NT2/D1 (cell line): ENCODE measurements around the gene NLE1.

Source experiments
- DNase-seq: peaks from one replicate; pipeline ENCODE4 v3.0.0-alpha.2; 2011; ENCODE audit warnings: low read depth, low spot score
- H3K27me3 ChIP-seq: 2 replicates; pipeline ENCODE4 v1.6.0; 2011; ENCODE audit warnings: mild to moderate bottlenecking; ENCODE audit not compliant: insufficient read length, insufficient read depth
- H3K36me3 ChIP-seq: 2 replicates; pipeline ENCODE4 v1.6.1; 2011; ENCODE audit warnings: mild to moderate bottlenecking, low read length, mixed read lengths; ENCODE audit not compliant: insufficient read depth, insufficient read length
- H3K4me1 ChIP-seq: 2 replicates; pipeline ENCODE4 v1.5.1; 2011; ENCODE audit not compliant: insufficient read depth, insufficient read length
- H3K4me3 ChIP-seq: 2 replicates; pipeline ENCODE4 v1.5.1; 2011; ENCODE audit warnings: low read depth; ENCODE audit not compliant: insufficient read length
- H3K9ac ChIP-seq: 2 replicates; pipeline ENCODE4 v1.6.0; 2011; ENCODE audit warnings: low read depth; ENCODE audit not compliant: insufficient read length
- H3K9me3 ChIP-seq: 2 replicates; pipeline ENCODE4 v1.5.1; 2011; ENCODE audit warnings: mild to moderate bottlenecking, low read length; ENCODE audit not compliant: insufficient read depth
- SUZ12 ChIP-seq: IDR thresholded peaks from 2 replicates; pipeline ENCODE4 v1.6.1; 2011; ENCODE audit not compliant: insufficient read length, insufficient read depth; ENCODE audit errors: extremely low read depth
- YY1 ChIP-seq: IDR thresholded peaks from 2 replicates; pipeline ENCODE4 v1.6.1; 2011; ENCODE audit not compliant: insufficient read length, insufficient read depth
- ZNF274 ChIP-seq: IDR thresholded peaks from 2 replicates; pipeline ENCODE4 v1.6.1; 2011; ENCODE audit warnings: mild to moderate bottlenecking, low read depth, low read length

Gene NLE1

DNA sequence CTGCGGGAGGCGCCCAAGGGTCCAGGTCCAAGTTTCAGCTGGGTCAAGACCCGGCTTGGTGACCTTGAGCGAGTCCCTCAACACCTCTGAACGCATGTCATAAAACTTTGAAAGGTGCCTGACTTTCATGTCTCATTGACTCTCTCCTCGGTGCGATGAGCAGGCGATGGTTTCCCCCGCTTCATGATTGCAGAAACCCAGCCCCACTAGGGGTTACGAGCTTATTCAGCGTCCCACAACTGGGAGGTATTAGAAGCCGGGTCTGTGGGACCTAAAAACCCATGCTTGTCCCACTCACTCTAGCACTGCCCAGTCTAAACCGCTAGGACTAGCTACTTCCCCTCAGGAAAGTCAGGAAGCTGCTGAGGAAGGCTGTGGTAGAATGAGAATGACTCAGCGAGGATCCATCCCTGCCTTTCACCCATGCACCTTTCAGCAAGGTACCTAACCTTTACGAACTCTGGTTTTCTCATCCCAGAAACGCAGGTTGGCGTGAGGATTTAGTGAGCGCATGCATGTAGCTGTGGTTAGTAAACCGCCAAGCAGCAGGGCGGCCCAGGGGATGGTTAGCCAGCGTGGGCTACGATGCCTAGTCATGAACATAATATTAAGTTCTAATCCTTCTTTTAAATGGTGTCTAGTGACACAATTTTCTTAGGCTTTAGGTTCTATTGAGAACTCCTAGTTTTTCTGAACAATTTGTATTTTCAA lies 52.4 kb downstream of the NLE1 start:
- Histone ChIP-seq H3K9me3 (no peaks in the 10 kb centered on the region), H3K4me1 (peaks cover 3% of the 10 kb centered on the region), H3K9ac (peak overlapping the region; percentile 58), H3K27me3 (no peaks in the 10 kb centered on the region), H3K36me3 (no peaks in the 10 kb centered on the region), H3K4me3 (peak overlapping the region; percentile 28)
- TF ChIP-seq ZNF274, result no peak
- TF ChIP-seq YY1, result no peak
- no peak for TF ChIP-seq SUZ12
- DNase-seq, result no peak

GRCh38 chr17:35088881-35089585 lies 53.1 kb downstream of the NLE1 start:
- Histone ChIP-seq H3K4me1 (peaks cover 3% of the 10 kb centered on the region), H3K36me3 (no peaks in the 10 kb centered on the region), H3K9ac (peak overlapping the region; percentile 83), H3K27me3 (no peaks in the 10 kb centered on the region), H3K4me3 (peak overlapping the region; percentile 65), H3K9me3 (no peaks in the 10 kb centered on the region)
- no peak for TF ChIP-seq ZNF274
- no peak for TF ChIP-seq YY1
- TF ChIP-seq SUZ12, result no peak
- peak; percentile 46 for DNase-seq

GRCh38 chr17:35088356-35088880 lies 53.7 kb downstream of the NLE1 start:
- Histone ChIP-seq H3K27me3 (no peaks in the 10 kb centered on the region), H3K4me1 (peaks cover 3% of the 10 kb centered on the region), H3K4me3 (peak overlapping the region; percentile 65), H3K9ac (peak overlapping the region; percentile 83), H3K9me3 (no peaks in the 10 kb centered on the region), H3K36me3 (no peaks in the 10 kb centered on the region)
- TF ChIP-seq ZNF274 (no peak), SUZ12 (no peak), YY1 (no peak)
- no peak for DNase-seq

- Histone ChIP-seq H3K9ac (peak overlapping the region; percentile 83), H3K27me3 (no peaks in the 10 kb centered on the region), H3K4me3 (peak overlapping the region; percentile 65), H3K36me3 (no peaks in the 10 kb centered on the region), H3K4me1 (peaks cover 3% of the 10 kb centered on the region), H3K9me3 (no peaks in the 10 kb centered on the region)
- no peak for DNase-seq
- TF ChIP-seq SUZ12, result no peak
- TF ChIP-seq YY1, result no peak
- TF ChIP-seq ZNF274, result no peak
Measured at GRCh38 chr17:35087731-35088355, 54.3 kb downstream of the NLE1 start.

DNA sequence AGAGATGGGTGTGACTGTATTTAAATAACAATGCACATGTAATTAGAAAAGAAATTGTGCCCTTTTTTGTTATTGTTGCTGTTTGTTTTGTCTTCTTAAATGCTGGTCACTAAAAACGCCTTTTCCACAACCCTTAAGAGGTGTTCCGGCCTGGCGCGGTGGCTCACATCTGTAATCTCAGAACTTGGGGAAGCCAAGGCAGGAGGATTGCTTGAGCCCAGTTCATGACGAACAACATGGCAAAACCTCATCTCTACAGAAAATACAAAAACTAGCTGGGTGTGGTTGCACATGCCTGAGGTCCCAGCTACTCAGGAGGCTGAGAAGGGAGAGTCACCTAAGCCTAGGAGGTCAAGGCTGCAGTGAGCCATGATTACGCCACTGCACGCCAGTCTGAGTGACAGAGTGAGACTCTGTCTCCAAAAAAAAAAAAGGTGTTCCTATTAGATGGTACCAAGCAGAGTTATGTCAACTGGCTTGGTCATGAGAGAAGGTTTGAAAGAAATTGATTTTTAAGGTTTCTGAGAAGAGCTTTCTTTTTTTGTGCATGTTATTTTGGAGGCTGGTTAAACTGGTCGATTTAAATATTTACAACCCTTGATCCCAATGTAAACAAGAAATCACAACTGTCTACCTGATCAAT lies 55.1 kb downstream of the NLE1 start:
- H3K27me3 ChIP-seq, result no peaks in the 10 kb centered on the region
- H3K4me3 ChIP-seq, result no peak overlapping the region
- TF ChIP-seq ZNF274, result no peak
- TF ChIP-seq SUZ12, result no peak
- no peak for TF ChIP-seq YY1
- no peak overlapping the region for H3K9ac ChIP-seq
- no peaks in the 10 kb centered on the region for H3K36me3 ChIP-seq
- H3K9me3 ChIP-seq, result no peaks in the 10 kb centered on the region
- H3K4me1 ChIP-seq, result peaks cover 3% of the 10 kb centered on the region
- DNase-seq, result no peak

- Histone ChIP-seq H3K27me3 (no peaks in the 10 kb centered on the region), H3K9me3 (no peaks in the 10 kb centered on the region), H3K36me3 (no peaks in the 10 kb centered on the region), H3K9ac (no peak overlapping the region), H3K4me1 (peaks cover 3% of the 10 kb centered on the region), H3K4me3 (no peak overlapping the region)
- DNase-seq, result no peak
- TF ChIP-seq YY1 (no peak), SUZ12 (no peak), ZNF274 (no peak)
Measured at GRCh38 chr17:35086164-35086563, 55.9 kb downstream of the NLE1 start.

DNA sequence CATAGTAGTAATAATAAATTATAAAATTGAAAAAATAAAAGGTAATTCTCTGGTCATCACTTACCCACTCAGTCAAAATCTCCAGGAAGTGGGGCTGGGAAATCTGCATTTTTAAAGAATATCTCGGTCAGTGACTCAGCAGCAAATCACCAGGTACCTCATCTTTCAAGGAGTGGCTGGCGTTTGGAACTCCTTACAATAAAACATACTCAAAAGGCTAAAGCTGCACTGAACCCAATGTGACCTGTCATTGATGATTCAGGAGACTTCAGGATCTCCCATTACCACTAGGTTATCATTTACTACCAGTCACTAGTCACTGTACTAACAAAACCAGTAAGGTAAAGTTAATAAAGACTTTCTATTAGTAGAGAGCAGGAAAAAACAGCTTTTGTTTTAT lies 57.1 kb downstream of the NLE1 start:
- no peak overlapping the region for H3K4me3 ChIP-seq
- H3K36me3 ChIP-seq, result no peaks in the 10 kb centered on the region
- H3K4me1 ChIP-seq, result peaks cover 3% of the 10 kb centered on the region
- no peak for DNase-seq
- H3K27me3 ChIP-seq, result no peaks in the 10 kb centered on the region
- no peak overlapping the region for H3K9ac ChIP-seq
- no peaks in the 10 kb centered on the region for H3K9me3 ChIP-seq
- no peak for TF ChIP-seq ZNF274
- no peak for TF ChIP-seq SUZ12
- no peak for TF ChIP-seq YY1
